HepG2 (cell line): Measurements from ENCODE around the gene SESN1. TPM values are rescaled to one million over a fixed set of nuclear protein-coding genes. Genes with fewer than 3 reads are reported as not detected.

Experiments
- ATF1 ChIP-seq: IDR thresholded peaks from 2 replicates; pipeline ENCODE4 v1.6.1; 2016; ENCODE audit warnings: mild to moderate bottlenecking, control low read depth
- ATF2 ChIP-seq: sonication (generic); formaldehyde crosslinking; IDR thresholded peaks from 2 replicates; pipeline ENCODE4 v1.4.0; 2020; ENCODE audit warnings: missing genetic modification reagents
- HCFC1 ChIP-seq: fragments of 150-350 bp; IDR thresholded peaks from 2 replicates; pipeline ENCODE4 v1.6.1; 2014; ENCODE audit warnings: low read depth, low read length
- HDAC1 ChIP-seq: sonication (generic); formaldehyde crosslinking; IDR thresholded peaks from 2 replicates; pipeline ENCODE4 v1.5.1; 2020; ENCODE audit warnings: mild to moderate bottlenecking, missing genetic modification reagents
- IKZF5 ChIP-seq: IDR thresholded peaks from 2 replicates; pipeline ENCODE4 v1.6.1; 2018; ENCODE audit warnings: missing genetic modification reagents, mild to moderate bottlenecking, missing compliant biosample characterization
- RFX5 ChIP-seq: IDR thresholded peaks from 2 replicates; pipeline ENCODE4 v1.6.1; 2011; ENCODE audit warnings: low read depth, low read length, improper control_type of control experiment
- SNAPC2 ChIP-seq: sonication (generic); formaldehyde crosslinking; IDR thresholded peaks from 2 replicates; pipeline ENCODE4 v1.8.1; 2022; ENCODE audit warnings: mild to moderate bottlenecking, missing genetic modification reagents
- ZBTB21 ChIP-seq: sonication (generic); formaldehyde crosslinking; IDR thresholded peaks from 2 replicates; pipeline ENCODE4 v1.4.0; 2020; ENCODE audit warnings: missing genetic modification reagents
- ZFYVE20 ChIP-seq: sonication (generic); formaldehyde crosslinking; IDR thresholded peaks from 2 replicates; pipeline ENCODE4 v1.8.0; 2023; ENCODE audit warnings: low read depth, mild to moderate bottlenecking, moderate library complexity, missing genetic modification reagents, borderline replicate concordance
- ZNF383 ChIP-seq: sonication (generic); formaldehyde crosslinking; IDR thresholded peaks from 2 replicates; pipeline ENCODE4 v1.4.0; 2020; ENCODE audit warnings: missing genetic modification reagents, mild to moderate bottlenecking, borderline replicate concordance
- ZNF607 ChIP-seq: sonication (generic); formaldehyde crosslinking; IDR thresholded peaks from 2 replicates; pipeline ENCODE4 v1.5.1; 2020; ENCODE audit warnings: missing genetic modification reagents, mild to moderate bottlenecking, borderline replicate concordance
- polyA plus RNA-seq, 8 experiments: library from polyadenylated mRNA; depleted of rRNA in 3 of 8; stranded (reverse) in 7 of 8; unstranded in 1 of 8; fragments of >200 nt; fragmentation: Illumina TruSeq in 4 of 8; extraction: Trizol in 4 of 8; gene quantifications; 2 replicates each; pipeline versions ENCODE4 v1.2.1 to v1.2.3, GENCODE V29; 2011 to 2016; ENCODE audit warnings: low read depth in 4 of 8, missing spikeins in 1 of 8, mixed read lengths in 1 of 8; ENCODE audit not compliant: insufficient read depth in 1 of 8
- total RNA-seq, 5 experiments: library from RNA; depleted of rRNA; stranded (reverse); fragments of >200 nt; fragmentation: Illumina TruSeq; extraction: Trizol; gene quantifications; 2 replicates each; pipeline ENCODE4 v1.2.3, GENCODE V29; 2016; ENCODE audit warnings: low read depth in 1 of 5
- TF ChIP-seq, protein P1 (sequence below): sonication (generic); formaldehyde crosslinking; IDR thresholded peaks from 2 replicates; pipeline ENCODE4 v1.8.1; 2023; ENCODE audit warnings: mild to moderate bottlenecking, moderate library complexity, missing genetic modification reagents
- TF ChIP-seq, protein P2 (sequence below), 2 experiments: sonication (generic) in 1 of 2; formaldehyde crosslinking in 1 of 2; IDR thresholded peaks; 2 replicates each; pipeline versions ENCODE4 v1.4.0 to v1.6.1; 2018 to 2020; ENCODE audit warnings: missing genetic modification reagents in 2 of 2, borderline replicate concordance in 1 of 2, low read depth in 1 of 2, mild to moderate bottlenecking in 1 of 2, missing biosample characterization in 1 of 2
- TF ChIP-seq, protein P3 (sequence below): sonication (generic); formaldehyde crosslinking; IDR thresholded peaks from 2 replicates; pipeline ENCODE4 v1.5.0; 2020; ENCODE audit warnings: missing genetic modification reagents
- TF ChIP-seq, protein P4 (sequence below): sonication (generic); formaldehyde crosslinking; IDR thresholded peaks from 2 replicates; pipeline ENCODE4 v1.5.0; 2020; ENCODE audit warnings: missing genetic modification reagents
- TF ChIP-seq, protein P5 (sequence below): sonication (generic); formaldehyde crosslinking; IDR thresholded peaks from 2 replicates; pipeline ENCODE4 v1.4.0; 2020; ENCODE audit warnings: missing genetic modification reagents
- TF ChIP-seq, protein P6 (sequence below): IDR thresholded peaks from 2 replicates; pipeline ENCODE4 v1.6.1; 2016; ENCODE audit warnings: missing genetic modification reagents, missing compliant biosample characterization

The SESN1 gene
- total and polyA plus RNA-seq, 2 of the 13 experiments (the other 11 are each of a cell fraction or from before 2014, with no cell fraction given): 24.9 to 44.7 TPM

GRCh38 chr6:109095036-109095834, 589 bp upstream of the SESN1 start, which contains the start of gene CEP57L1 (continued):
- TF ChIP-seq, protein P1, sequence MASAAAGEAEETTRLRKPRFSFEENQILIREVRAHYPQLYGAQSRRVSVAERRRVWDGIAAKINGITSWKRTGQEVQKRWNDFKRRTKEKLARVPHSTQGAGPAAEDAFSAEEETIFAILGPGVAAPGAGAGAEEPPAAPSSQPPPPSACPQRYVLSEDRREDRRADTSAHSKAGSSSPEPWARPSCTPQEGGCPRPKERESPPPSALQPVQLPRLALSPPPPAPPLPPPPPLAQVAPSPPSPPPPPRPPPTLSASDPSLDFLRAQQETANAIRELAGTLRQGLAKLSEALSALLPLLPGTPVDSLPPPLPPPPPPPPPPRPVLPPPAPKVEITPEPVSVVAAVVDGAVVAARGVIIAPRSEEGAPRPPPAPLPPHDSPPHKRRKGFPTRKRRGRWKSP (CRISPR knock-in tag): peak; percentile 100
- TF ChIP-seq ATF1 (CRISPR knock-in tag) (peak; percentile 97), HCFC1 (peak; percentile 96), ZBTB21 (CRISPR knock-in tag) (peak; percentile 70; the same call in 1 of the 2 replicates), IKZF5 (peak; percentile 17; the same call in 1 of the 2 replicates), ATF2 (no peak; the same call in 1 of the 2 replicates), RFX5 (no peak), HDAC1 (peak; percentile 59; the same call in 1 of the 2 replicates), SNAPC2 (peak; percentile 39; the same call in 1 of the 2 replicates), ZNF607 (CRISPR knock-in tag) (no peak), ZFYVE20 (CRISPR knock-in tag) (no peak), ZNF383 (CRISPR knock-in tag) (peak; percentile 96)
- TF ChIP-seq, protein P2, sequence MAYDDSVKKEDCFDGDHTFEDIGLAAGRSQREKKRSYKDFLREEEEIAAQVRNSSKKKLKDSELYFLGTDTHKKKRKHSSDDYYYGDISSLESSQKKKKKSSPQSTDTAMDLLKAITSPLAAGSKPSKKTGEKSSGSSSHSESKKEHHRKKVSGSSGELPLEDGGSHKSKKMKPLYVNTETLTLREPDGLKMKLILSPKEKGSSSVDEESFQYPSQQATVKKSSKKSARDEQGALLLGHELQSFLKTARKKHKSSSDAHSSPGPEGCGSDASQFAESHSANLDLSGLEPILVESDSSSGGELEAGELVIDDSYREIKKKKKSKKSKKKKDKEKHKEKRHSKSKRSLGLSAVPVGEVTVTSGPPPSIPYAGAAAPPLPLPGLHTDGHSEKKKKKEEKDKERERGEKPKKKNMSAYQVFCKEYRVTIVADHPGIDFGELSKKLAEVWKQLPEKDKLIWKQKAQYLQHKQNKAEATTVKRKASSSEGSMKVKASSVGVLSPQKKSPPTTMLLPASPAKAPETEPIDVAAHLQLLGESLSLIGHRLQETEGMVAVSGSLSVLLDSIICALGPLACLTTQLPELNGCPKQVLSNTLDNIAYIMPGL (CRISPR knock-in tag; IDR thresholded peaks at IDR 0.05; ENCODE audit: borderline replicate concordance in 1 of 2, low read depth in 1 of 2): peak in 1 of 2 experiments; percentile 22; a peak in 1 of 4 replicates
- TF ChIP-seq, protein P3, sequence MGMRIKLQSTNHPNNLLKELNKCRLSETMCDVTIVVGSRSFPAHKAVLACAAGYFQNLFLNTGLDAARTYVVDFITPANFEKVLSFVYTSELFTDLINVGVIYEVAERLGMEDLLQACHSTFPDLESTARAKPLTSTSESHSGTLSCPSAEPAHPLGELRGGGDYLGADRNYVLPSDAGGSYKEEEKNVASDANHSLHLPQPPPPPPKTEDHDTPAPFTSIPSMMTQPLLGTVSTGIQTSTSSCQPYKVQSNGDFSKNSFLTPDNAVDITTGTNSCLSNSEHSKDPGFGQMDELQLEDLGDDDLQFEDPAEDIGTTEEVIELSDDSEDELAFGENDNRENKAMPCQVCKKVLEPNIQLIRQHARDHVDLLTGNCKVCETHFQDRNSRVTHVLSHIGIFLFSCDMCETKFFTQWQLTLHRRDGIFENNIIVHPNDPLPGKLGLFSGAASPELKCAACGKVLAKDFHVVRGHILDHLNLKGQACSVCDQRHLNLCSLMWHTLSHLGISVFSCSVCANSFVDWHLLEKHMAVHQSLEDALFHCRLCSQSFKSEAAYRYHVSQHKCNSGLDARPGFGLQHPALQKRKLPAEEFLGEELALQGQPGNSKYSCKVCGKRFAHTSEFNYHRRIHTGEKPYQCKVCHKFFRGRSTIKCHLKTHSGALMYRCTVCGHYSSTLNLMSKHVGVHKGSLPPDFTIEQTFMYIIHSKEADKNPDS: no peak
- TF ChIP-seq, protein P4, sequence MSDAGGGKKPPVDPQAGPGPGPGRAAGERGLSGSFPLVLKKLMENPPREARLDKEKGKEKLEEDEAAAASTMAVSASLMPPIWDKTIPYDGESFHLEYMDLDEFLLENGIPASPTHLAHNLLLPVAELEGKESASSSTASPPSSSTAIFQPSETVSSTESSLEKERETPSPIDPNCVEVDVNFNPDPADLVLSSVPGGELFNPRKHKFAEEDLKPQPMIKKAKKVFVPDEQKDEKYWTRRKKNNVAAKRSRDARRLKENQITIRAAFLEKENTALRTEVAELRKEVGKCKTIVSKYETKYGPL (CRISPR knock-in tag): 0 out of 2 replicates have a peak, but pooled peaks have one; percentile 5
- TF ChIP-seq, protein P5, sequence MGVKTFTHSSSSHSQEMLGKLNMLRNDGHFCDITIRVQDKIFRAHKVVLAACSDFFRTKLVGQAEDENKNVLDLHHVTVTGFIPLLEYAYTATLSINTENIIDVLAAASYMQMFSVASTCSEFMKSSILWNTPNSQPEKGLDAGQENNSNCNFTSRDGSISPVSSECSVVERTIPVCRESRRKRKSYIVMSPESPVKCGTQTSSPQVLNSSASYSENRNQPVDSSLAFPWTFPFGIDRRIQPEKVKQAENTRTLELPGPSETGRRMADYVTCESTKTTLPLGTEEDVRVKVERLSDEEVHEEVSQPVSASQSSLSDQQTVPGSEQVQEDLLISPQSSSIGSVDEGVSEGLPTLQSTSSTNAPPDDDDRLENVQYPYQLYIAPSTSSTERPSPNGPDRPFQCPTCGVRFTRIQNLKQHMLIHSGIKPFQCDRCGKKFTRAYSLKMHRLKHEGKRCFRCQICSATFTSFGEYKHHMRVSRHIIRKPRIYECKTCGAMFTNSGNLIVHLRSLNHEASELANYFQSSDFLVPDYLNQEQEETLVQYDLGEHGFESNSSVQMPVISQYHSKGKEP (CRISPR knock-in tag): no peak
- TF ChIP-seq, protein P6, sequence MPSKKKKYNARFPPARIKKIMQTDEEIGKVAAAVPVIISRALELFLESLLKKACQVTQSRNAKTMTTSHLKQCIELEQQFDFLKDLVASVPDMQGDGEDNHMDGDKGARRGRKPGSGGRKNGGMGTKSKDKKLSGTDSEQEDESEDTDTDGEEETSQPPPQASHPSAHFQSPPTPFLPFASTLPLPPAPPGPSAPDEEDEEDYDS: peak; percentile 29; the same call in 1 of the 2 replicates
